DOHH2 (cell line): ENCODE measurements around the gene UNC13A.

Source experiments
- H3F3A ChIP-seq: fragments of 200-600 bp; sonication (generic), shearing (Covaris generic); 2 replicates; pipeline ENCODE4 v1.6.0; 2016; ENCODE audit warnings: antibody characterized with exemption, mild to moderate bottlenecking; ENCODE audit not compliant: control insufficient read depth, insufficient read depth
- H3K27ac ChIP-seq: fragments of 200-600 bp; sonication (generic); 2 replicates; pipeline ENCODE4 v1.5.1; 2014; ENCODE audit warnings: low read depth, mild to moderate bottlenecking, low read length, moderate library complexity
- H3K27me3 ChIP-seq: fragments of 200-600 bp; sonication (generic); 2 replicates; pipeline ENCODE4 v1.6.1; 2014; ENCODE audit warnings: mild to moderate bottlenecking, low read length, mixed read lengths; ENCODE audit not compliant: control insufficient read depth
- H3K36me3 ChIP-seq: fragments of 200-600 bp; sonication (generic); 2 replicates; pipeline ENCODE4 v1.6.1; 2014; ENCODE audit warnings: mild to moderate bottlenecking, low read length, moderate library complexity, mixed read lengths; ENCODE audit not compliant: control insufficient read depth
- H3K4me1 ChIP-seq: fragments of 200-600 bp; sonication (generic); 2 replicates; pipeline ENCODE4 v1.6.1; 2014; ENCODE audit warnings: mild to moderate bottlenecking, low read length, mixed read lengths; ENCODE audit not compliant: control insufficient read depth
- H3K4me2 ChIP-seq: fragments of 200-600 bp; sonication (generic); 2 replicates; pipeline ENCODE4 v1.6.0; 2014; ENCODE audit warnings: mild to moderate bottlenecking, low read length, moderate library complexity
- H3K4me3 ChIP-seq: fragments of 200-600 bp; sonication (generic); 2 replicates; pipeline ENCODE4 v1.5.1; 2014; ENCODE audit warnings: mild to moderate bottlenecking, low read length, mixed read lengths
- H3K79me2 ChIP-seq: fragments of 200-600 bp; sonication (generic); 2 replicates; pipeline ENCODE4 v1.6.1; 2014; ENCODE audit warnings: mild to moderate bottlenecking, low read length, mixed read lengths; ENCODE audit not compliant: control insufficient read depth
- H3K9me2 ChIP-seq: fragments of 200-600 bp; sonication (generic); replicated peaks from 2 replicates; pipeline ENCODE4 v1.6.1; 2014; ENCODE audit warnings: mild to moderate bottlenecking, low read length, mixed read lengths; ENCODE audit not compliant: control insufficient read depth
- H3K9me3 ChIP-seq: fragments of 200-600 bp; sonication (generic); 2 replicates; pipeline ENCODE4 v1.6.1; 2014; ENCODE audit warnings: antibody characterized with exemption, low read length, mixed read lengths; ENCODE audit not compliant: control insufficient read depth, insufficient read depth
- H4K20me1 ChIP-seq: fragments of 200-600 bp; sonication (generic); 2 replicates; pipeline ENCODE4 v1.6.0; 2014; ENCODE audit warnings: low read depth, mild to moderate bottlenecking, antibody characterized with exemption, low read length, moderate library complexity; ENCODE audit not compliant: control insufficient read depth, insufficient read depth
- EZH2phosphoT487 ChIP-seq: fragments of 200-600 bp; sonication (generic); IDR thresholded peaks from 2 replicates; pipeline ENCODE4 v1.6.1; 2017; ENCODE audit warnings: borderline replicate concordance, mild to moderate bottlenecking, antibody characterized with exemption, low read length, moderate library complexity, mixed read lengths
- TF ChIP-seq, protein P1 (sequence below): fragments of 200-600 bp; sonication (generic); IDR thresholded peaks from one replicate; pipeline ENCODE4 v1.5.1; 2014; ENCODE audit warnings: antibody characterized with exemption, mild to moderate bottlenecking, low read depth, low read length; ENCODE audit not compliant: poor library complexity, severe bottlenecking

UNC13A gene

DNA sequence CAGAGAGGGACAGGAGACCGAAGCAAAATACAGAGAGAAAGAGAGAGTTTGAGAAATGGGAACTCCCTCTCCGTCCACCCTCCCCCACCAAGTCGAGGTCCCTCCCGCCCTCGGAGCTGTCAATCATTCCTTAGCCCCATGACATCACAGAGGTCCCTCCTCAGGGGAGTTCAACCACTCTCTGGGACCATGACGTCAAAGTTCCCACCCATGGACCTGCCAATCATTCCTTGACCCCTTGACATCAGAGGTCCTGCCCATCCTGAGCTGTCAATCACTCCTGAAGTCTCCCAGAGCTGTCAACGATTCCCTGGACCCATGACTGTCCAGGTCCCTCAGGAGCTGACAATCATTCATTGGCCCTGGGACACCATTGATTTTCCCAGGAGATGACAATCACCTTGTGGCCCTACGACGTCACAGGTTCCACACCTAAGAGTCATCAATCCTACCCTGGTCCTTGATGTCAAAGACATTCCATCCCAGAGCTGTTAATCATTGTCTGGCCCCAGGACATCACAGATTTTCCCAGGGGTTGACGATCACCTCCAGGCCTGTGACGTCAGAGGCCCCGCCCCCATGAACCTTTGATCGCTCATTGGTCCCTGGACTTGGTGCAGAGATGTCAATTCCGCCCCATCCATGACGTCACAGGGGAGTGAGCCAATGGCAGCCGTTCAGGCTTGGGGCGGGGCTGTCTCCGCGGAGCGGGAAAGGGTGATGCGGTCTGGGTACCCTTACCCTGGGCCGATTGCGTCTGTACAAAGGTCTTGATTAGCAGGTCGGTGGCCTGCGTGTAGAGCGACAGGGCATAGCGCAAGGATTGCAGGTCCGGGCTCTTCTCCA lies 71.0 kb downstream of the UNC13A start:
- peak overlapping the region; percentile 14; the same call in 1 of the 2 replicates for H3K4me2 ChIP-seq
- H3K9me2 ChIP-seq, result no peaks in the 10 kb centered on the region
- H3K4me1 ChIP-seq, result peaks cover 12% of the 10 kb centered on the region; the same call in 1 of the 2 replicates
- no peak overlapping the region for H3K27ac ChIP-seq
- H3K79me2 ChIP-seq, result no peaks in the 10 kb centered on the region
- TF ChIP-seq, protein P1, sequence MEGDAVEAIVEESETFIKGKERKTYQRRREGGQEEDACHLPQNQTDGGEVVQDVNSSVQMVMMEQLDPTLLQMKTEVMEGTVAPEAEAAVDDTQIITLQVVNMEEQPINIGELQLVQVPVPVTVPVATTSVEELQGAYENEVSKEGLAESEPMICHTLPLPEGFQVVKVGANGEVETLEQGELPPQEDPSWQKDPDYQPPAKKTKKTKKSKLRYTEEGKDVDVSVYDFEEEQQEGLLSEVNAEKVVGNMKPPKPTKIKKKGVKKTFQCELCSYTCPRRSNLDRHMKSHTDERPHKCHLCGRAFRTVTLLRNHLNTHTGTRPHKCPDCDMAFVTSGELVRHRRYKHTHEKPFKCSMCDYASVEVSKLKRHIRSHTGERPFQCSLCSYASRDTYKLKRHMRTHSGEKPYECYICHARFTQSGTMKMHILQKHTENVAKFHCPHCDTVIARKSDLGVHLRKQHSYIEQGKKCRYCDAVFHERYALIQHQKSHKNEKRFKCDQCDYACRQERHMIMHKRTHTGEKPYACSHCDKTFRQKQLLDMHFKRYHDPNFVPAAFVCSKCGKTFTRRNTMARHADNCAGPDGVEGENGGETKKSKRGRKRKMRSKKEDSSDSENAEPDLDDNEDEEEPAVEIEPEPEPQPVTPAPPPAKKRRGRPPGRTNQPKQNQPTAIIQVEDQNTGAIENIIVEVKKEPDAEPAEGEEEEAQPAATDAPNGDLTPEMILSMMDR, result no peak
- TF ChIP-seq EZH2phosphoT487, result no peak
- H3K27me3 ChIP-seq, result peaks cover 18% of the 10 kb centered on the region
- H3K4me3 ChIP-seq, result no peak overlapping the region
- peaks cover 5% of the 10 kb centered on the region; the same call in 1 of the 2 replicates for H3K9me3 ChIP-seq
- no peaks in the 10 kb centered on the region for H4K20me1 ChIP-seq
- H3F3A ChIP-seq, result no peaks in the 10 kb centered on the region
- no peaks in the 10 kb centered on the region for H3K36me3 ChIP-seq

DNA sequence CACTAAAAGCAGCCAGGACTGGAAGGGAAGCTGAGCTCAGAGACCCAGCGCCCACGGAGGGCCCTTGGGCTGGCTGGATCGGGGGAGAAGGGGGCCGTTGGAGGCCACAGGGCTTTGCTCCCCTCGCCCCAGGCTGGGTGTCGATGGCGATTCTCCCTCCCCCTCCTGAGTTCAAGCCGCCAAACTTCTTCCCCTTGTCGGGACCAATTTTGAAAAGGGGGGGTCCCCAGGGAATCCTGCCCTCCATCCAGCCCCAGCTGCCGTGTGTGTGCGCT lies 71.5 kb downstream of the UNC13A start:
- peaks cover 18% of the 10 kb centered on the region for H3K27me3 ChIP-seq
- H3K4me2 ChIP-seq, result peak overlapping the region; percentile 14; the same call in 1 of the 2 replicates

DNA sequence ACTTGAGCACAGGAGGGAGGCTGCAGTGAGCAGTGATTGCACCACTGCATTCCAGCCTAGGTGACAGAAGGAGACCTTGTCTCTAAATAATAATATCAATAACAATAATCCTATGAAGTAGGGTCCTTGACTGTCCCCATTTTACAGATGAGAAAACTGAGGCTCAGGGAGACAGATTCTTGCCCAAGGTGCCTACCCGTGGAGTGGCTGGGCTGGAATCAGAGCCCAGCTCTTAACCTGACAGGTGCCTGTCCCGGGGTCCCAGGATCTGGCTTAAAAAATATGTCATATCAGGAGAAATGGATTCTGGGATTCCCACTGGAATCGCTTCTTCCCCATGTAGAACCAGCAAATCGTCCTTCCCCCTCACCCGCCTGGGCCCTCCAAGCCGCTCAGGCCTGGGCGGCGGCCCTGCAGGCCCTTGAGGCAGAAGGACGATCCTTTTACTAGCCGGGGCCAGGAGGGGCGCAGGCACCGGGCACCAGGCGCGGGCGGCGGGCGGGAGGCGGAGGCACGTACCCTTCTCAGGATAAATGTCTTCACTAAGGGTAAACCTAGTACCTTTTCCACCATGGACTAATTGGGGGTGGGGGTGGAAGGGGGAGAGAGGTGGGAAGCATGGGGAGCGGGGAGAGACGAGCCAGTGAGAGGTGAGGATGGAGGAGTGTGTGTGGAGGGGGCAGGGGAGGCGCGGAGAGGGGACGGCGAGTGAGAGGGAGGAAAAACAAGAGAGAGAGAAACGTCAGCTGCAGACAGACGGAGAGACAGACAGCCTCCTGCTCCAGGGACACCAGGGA lies 72.1 kb downstream of the UNC13A start:
- no peaks in the 10 kb centered on the region for H3K36me3 ChIP-seq
- H3K79me2 ChIP-seq, result no peaks in the 10 kb centered on the region
- H3K4me1 ChIP-seq, result peaks cover 15% of the 10 kb centered on the region
- no peaks in the 10 kb centered on the region for H3K9me2 ChIP-seq
- no peak overlapping the region for H3K4me3 ChIP-seq
- H3K9me3 ChIP-seq, result no peaks in the 10 kb centered on the region
- H3K4me2 ChIP-seq, result no peak overlapping the region; the same call in 1 of the 2 replicates
- TF ChIP-seq EZH2phosphoT487, result no peak
- TF ChIP-seq, protein P1, result no peak
- H3K27me3 ChIP-seq, result peaks cover 18% of the 10 kb centered on the region
- no peaks in the 10 kb centered on the region for H3F3A ChIP-seq
- H4K20me1 ChIP-seq, result no peaks in the 10 kb centered on the region
- H3K27ac ChIP-seq, result no peak overlapping the region

More for the DNA sequence above, 71.5 kb downstream of the UNC13A start:
- H3K9me2 ChIP-seq, result no peaks in the 10 kb centered on the region
- TF ChIP-seq, protein P1, result no peak
- no peak for TF ChIP-seq EZH2phosphoT487
- no peaks in the 10 kb centered on the region for H3K79me2 ChIP-seq
- H4K20me1 ChIP-seq, result no peaks in the 10 kb centered on the region
- no peaks in the 10 kb centered on the region for H3K36me3 ChIP-seq
- H3K4me1 ChIP-seq, result peaks cover 13% of the 10 kb centered on the region
- H3F3A ChIP-seq, result no peaks in the 10 kb centered on the region
- no peak overlapping the region for H3K27ac ChIP-seq
- H3K4me3 ChIP-seq, result no peak overlapping the region
- H3K9me3 ChIP-seq, result peaks cover 1% of the 10 kb centered on the region; the same call in 1 of the 2 replicates
